HEK293 (cell line): Measurements from ENCODE around the gene QRICH1.
A peak's percentile ranks its signal among the peaks of the same experiment; 100 is the strongest.

Source experiments
- BCL11A ChIP-seq: fragments of 450-650 bp; formaldehyde crosslinking; IDR thresholded peaks from 2 replicates; pipeline ENCODE4 v1.5.1; 2016; ENCODE audit warnings: low read depth, missing biosample characterization, missing genetic modification characterization
- BCL11B ChIP-seq: fragments of 450-650 bp; formaldehyde crosslinking; IDR thresholded peaks from 2 replicates; pipeline ENCODE4 v1.5.1; 2016; ENCODE audit warnings: low read depth, missing biosample characterization, missing genetic modification characterization
- KLF10 ChIP-seq: fragments of 450-650 bp; IDR thresholded peaks from 2 replicates; pipeline ENCODE4 v1.5.1; 2018; ENCODE audit warnings: missing biosample characterization, mild to moderate bottlenecking, missing genetic modification characterization
- KLF9 ChIP-seq: fragments of 450-650 bp; formaldehyde crosslinking; IDR thresholded peaks from 2 replicates; pipeline ENCODE4 v1.5.1; 2016; ENCODE audit warnings: missing biosample characterization, missing genetic modification characterization, low read depth
- MEIS1 ChIP-seq: sonication (generic); formaldehyde crosslinking; IDR thresholded peaks from 2 replicates; pipeline ENCODE4 v1.8.1; 2022; ENCODE audit warnings: missing genetic modification reagents, mild to moderate bottlenecking, borderline replicate concordance
- MZF1 ChIP-seq: fragments of 450-650 bp; formaldehyde crosslinking; IDR thresholded peaks from 2 replicates; pipeline ENCODE4 v1.5.1; 2017; ENCODE audit warnings: missing biosample characterization, missing genetic modification characterization, borderline replicate concordance
- OSR2 ChIP-seq: fragments of 450-650 bp; formaldehyde crosslinking; IDR thresholded peaks from 2 replicates; pipeline ENCODE4 v1.5.1; 2016; ENCODE audit warnings: missing biosample characterization, missing genetic modification characterization
- WT1 ChIP-seq: fragments of 450-650 bp; formaldehyde crosslinking; IDR thresholded peaks from 2 replicates; pipeline ENCODE4 v1.5.1; 2016; ENCODE audit warnings: missing biosample characterization, missing genetic modification characterization
- ZBTB10 ChIP-seq: fragments of 450-650 bp; formaldehyde crosslinking; IDR thresholded peaks from 2 replicates; pipeline ENCODE4 v1.5.1; 2016; ENCODE audit warnings: missing biosample characterization, missing genetic modification characterization
- ZBTB17 ChIP-seq: fragments of 450-650 bp; formaldehyde crosslinking; IDR thresholded peaks from 2 replicates; pipeline ENCODE4 v1.5.1; 2016; ENCODE audit warnings: missing biosample characterization, missing genetic modification characterization
- ZBTB20 ChIP-seq: fragments of 450-650 bp; formaldehyde crosslinking; IDR thresholded peaks from 2 replicates; pipeline ENCODE4 v1.5.1; 2016; ENCODE audit warnings: missing biosample characterization, missing genetic modification characterization
- ZBTB7A ChIP-seq: fragments of 450-650 bp; formaldehyde crosslinking; IDR thresholded peaks from 2 replicates; pipeline ENCODE4 v1.5.1; 2016; ENCODE audit warnings: low read depth, missing biosample characterization, missing genetic modification characterization
- ZFP3 ChIP-seq: fragments of 450-650 bp; formaldehyde crosslinking; IDR thresholded peaks from 2 replicates; pipeline ENCODE4 v1.5.1; 2016; ENCODE audit warnings: low read depth, missing biosample characterization, missing genetic modification characterization
- ZFP69B ChIP-seq: fragments of 450-650 bp; formaldehyde crosslinking; IDR thresholded peaks from 2 replicates; pipeline ENCODE4 v1.5.1; 2016; ENCODE audit warnings: missing biosample characterization, missing genetic modification characterization
- ZIC2 ChIP-seq: fragments of 450-650 bp; formaldehyde crosslinking; IDR thresholded peaks from 2 replicates; pipeline ENCODE4 v1.5.1; 2016; ENCODE audit warnings: missing biosample characterization, missing genetic modification characterization
- ZNF148 ChIP-seq: fragments of 450-650 bp; formaldehyde crosslinking; IDR thresholded peaks from 2 replicates; pipeline ENCODE4 v1.5.0; 2017; ENCODE audit warnings: missing biosample characterization, missing genetic modification characterization, borderline replicate concordance
- ZNF221 ChIP-seq: fragments of 450-650 bp; formaldehyde crosslinking; IDR thresholded peaks from 2 replicates; pipeline ENCODE4 v1.5.1; 2017; ENCODE audit warnings: missing biosample characterization, missing genetic modification characterization, borderline replicate concordance
- ZNF280C ChIP-seq: fragments of 450-650 bp; formaldehyde crosslinking; IDR thresholded peaks from 2 replicates; pipeline ENCODE4 v1.5.1; 2016; ENCODE audit warnings: missing biosample characterization, missing genetic modification characterization
- ZNF416 ChIP-seq: fragments of 450-650 bp; formaldehyde crosslinking; IDR thresholded peaks from 2 replicates; pipeline ENCODE4 v1.5.1; 2016; ENCODE audit warnings: missing biosample characterization, missing genetic modification characterization
- ZNF518A ChIP-seq: fragments of 450-650 bp; formaldehyde crosslinking; conservative IDR thresholded peaks from 2 replicates; pipeline ENCODE4 v1.5.1; 2016; ENCODE audit warnings: low read depth, missing biosample characterization, missing genetic modification characterization
- ZNF529 ChIP-seq: fragments of 450-650 bp; formaldehyde crosslinking; IDR thresholded peaks from 2 replicates; pipeline ENCODE4 v1.5.1; 2017; ENCODE audit warnings: missing genetic modification characterization, missing biosample characterization; ENCODE audit not compliant: insufficient replicate concordance
- ZNF558 ChIP-seq: fragments of 450-650 bp; formaldehyde crosslinking; IDR thresholded peaks from 2 replicates; pipeline ENCODE4 v1.5.1; 2016; ENCODE audit warnings: missing biosample characterization, missing genetic modification characterization
- ZNF645 ChIP-seq: fragments of 450-650 bp; formaldehyde crosslinking; IDR thresholded peaks from 2 replicates; pipeline ENCODE4; 2016; ENCODE audit warnings: missing biosample characterization, missing genetic modification characterization
- ZNF768 ChIP-seq: fragments of 450-650 bp; formaldehyde crosslinking; IDR thresholded peaks from 2 replicates; pipeline ENCODE4 v1.5.1; 2018; ENCODE audit warnings: missing biosample characterization, mild to moderate bottlenecking, missing genetic modification characterization
- ZNF791 ChIP-seq: fragments of 450-650 bp; formaldehyde crosslinking; IDR thresholded peaks from 2 replicates; pipeline ENCODE4 v1.5.1; 2016; ENCODE audit warnings: missing biosample characterization, missing genetic modification characterization

QRICH1 gene

GRCh38 chr3:49007068-49007770, 86.7 kb downstream of the QRICH1 start, which contains the start of gene WDR6 (continued):
- 0 out of 2 replicates have a peak, but pooled peaks have one; percentile 16 for TF ChIP-seq ZNF518A
- TF ChIP-seq ZNF148, result no peak
- no peak for TF ChIP-seq ZNF558 (tag by site-specific recombination)
- no peak for TF ChIP-seq ZNF645 (tag by site-specific recombination)
- TF ChIP-seq BCL11A (tag by site-specific recombination), result no peak
- no peak for TF ChIP-seq ZFP3 (tag by site-specific recombination)
- peak; percentile 37; the same call in 1 of the 2 replicates for TF ChIP-seq WT1 (tag by site-specific recombination)
- no peak for TF ChIP-seq ZNF280C (tag by site-specific recombination)
- TF ChIP-seq ZNF529 (tag by site-specific recombination), result no peak
- no peak for TF ChIP-seq ZNF791
- TF ChIP-seq OSR2, result peak; percentile 7
- no peak for TF ChIP-seq ZNF416 (tag by site-specific recombination)
- peak; percentile 28; the same call in 1 of the 2 replicates for TF ChIP-seq ZFP69B
- TF ChIP-seq ZNF768 (tag by site-specific recombination), result no peak; the same call in 1 of the 2 replicates
- 0 out of 2 replicates have a peak, but pooled peaks have one; percentile 29 for TF ChIP-seq ZIC2 (tag by site-specific recombination)
- 0 out of 2 replicates have a peak, but pooled peaks have one; percentile 14 for TF ChIP-seq MZF1
- peak; percentile 42; the same call in 1 of the 2 replicates for TF ChIP-seq BCL11B
- TF ChIP-seq KLF10 (tag by site-specific recombination), result peak; percentile 65; the same call in 1 of the 2 replicates
- TF ChIP-seq MEIS1 (CRISPR knock-in tag), result no peak
- no peak for TF ChIP-seq ZNF221 (tag by site-specific recombination)
- no peak for TF ChIP-seq ZBTB7A (tag by site-specific recombination)
- TF ChIP-seq ZBTB20 (tag by site-specific recombination), result peak; percentile 89
- no peak for TF ChIP-seq KLF9 (tag by site-specific recombination)
- peak; percentile 90 for TF ChIP-seq ZBTB17 (tag by site-specific recombination)
- TF ChIP-seq ZBTB10 (tag by site-specific recombination), result peak; percentile 89; the same call in 1 of the 2 replicates
